Type B pancreatic cell (in vitro differentiated cells): Measurements from ENCODE around the gene SPAG6. TPM values are rescaled to one million over a fixed set of nuclear protein-coding genes. Genes with fewer than 3 reads are reported as not detected.

Source experiments
- DNase-seq: peaks from one replicate; pipeline ENCODE4 v3.0.0; 2021; ENCODE audit warnings: mixed read lengths; ENCODE audit not compliant: unreplicated experiment; ENCODE audit errors: extremely low spot score
- H3K27ac Mint-ChIP-seq: 2 replicates; pipeline ENCODE4 v1.8.0; 2021; ENCODE audit warnings: mild to moderate bottlenecking, mixed read lengths
- H3K27me3 Mint-ChIP-seq: 2 replicates; pipeline ENCODE4 v1.8.0; 2021; ENCODE audit warnings: mixed read lengths
- H3K36me3 Mint-ChIP-seq: 2 replicates; pipeline ENCODE4 v1.8.0; 2021; ENCODE audit warnings: mixed read lengths
- H3K4me1 Mint-ChIP-seq: one replicate; pipeline ENCODE4 v1.8.0; 2021; ENCODE audit warnings: mixed read lengths; ENCODE audit not compliant: unreplicated experiment
- H3K4me3 Mint-ChIP-seq: 2 replicates; pipeline ENCODE4 v1.8.0; 2021; ENCODE audit warnings: mild to moderate bottlenecking, mixed read lengths
- H3K9me3 Mint-ChIP-seq: 2 replicates; pipeline ENCODE4 v1.8.0; 2021; ENCODE audit warnings: mixed read lengths
- total RNA-seq: library from RNA; stranded (reverse); gene quantifications from 2 replicates; pipeline ENCODE4 v1.2.1, GENCODE V29; 2021; ENCODE audit warnings: low replicate concordance
- TF ChIP-seq, protein P1 (sequence below): fragments of 200-600 bp; sonication (generic); conservative IDR thresholded peaks from 2 replicates; pipeline ENCODE4 v1.5.0; 2021; ENCODE audit warnings: antibody characterized with exemption, mild to moderate bottlenecking

SPAG6 gene
- total RNA-seq, 1 donor from 2014 or later = 6.6 TPM

GRCh38 chr10:22372298-22372697, 27.0 kb downstream of the SPAG6 start:
- Mint-ChIP-seq H3K27ac (no peak overlapping the region), H3K36me3 (no peaks in the 10 kb centered on the region), H3K27me3 (no peaks in the 10 kb centered on the region), H3K9me3 (no peaks in the 10 kb centered on the region), H3K4me1 (no peaks in the 10 kb centered on the region), H3K4me3 (no peak overlapping the region)
- TF ChIP-seq, protein P1, sequence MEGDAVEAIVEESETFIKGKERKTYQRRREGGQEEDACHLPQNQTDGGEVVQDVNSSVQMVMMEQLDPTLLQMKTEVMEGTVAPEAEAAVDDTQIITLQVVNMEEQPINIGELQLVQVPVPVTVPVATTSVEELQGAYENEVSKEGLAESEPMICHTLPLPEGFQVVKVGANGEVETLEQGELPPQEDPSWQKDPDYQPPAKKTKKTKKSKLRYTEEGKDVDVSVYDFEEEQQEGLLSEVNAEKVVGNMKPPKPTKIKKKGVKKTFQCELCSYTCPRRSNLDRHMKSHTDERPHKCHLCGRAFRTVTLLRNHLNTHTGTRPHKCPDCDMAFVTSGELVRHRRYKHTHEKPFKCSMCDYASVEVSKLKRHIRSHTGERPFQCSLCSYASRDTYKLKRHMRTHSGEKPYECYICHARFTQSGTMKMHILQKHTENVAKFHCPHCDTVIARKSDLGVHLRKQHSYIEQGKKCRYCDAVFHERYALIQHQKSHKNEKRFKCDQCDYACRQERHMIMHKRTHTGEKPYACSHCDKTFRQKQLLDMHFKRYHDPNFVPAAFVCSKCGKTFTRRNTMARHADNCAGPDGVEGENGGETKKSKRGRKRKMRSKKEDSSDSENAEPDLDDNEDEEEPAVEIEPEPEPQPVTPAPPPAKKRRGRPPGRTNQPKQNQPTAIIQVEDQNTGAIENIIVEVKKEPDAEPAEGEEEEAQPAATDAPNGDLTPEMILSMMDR = no peak
- no peak for DNase-seq

DNA sequence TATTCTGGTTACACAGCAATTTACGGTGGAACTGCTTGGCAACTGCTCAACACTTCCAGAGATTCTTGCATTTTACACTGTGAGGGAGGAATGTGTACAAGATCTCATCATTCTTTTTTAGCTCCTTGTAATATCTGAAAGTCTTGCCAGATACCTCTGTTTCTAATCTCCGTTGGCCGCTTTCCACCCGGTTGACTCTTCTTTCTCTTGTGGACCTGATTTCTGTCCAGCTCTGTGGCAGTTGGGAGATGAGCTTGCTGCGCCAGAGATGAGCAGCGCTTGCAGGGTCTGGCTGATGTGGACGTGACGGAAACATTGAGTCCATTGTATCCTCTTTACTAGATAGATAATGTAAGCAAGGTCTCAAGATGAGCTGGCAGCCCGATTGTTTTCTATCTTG, 27.6 kb downstream of the SPAG6 start:
- H3K36me3 Mint-ChIP-seq = no peaks in the 10 kb centered on the region
- DNase-seq = no peak
- H3K4me3 Mint-ChIP-seq = no peak overlapping the region
- no peaks in the 10 kb centered on the region for H3K4me1 Mint-ChIP-seq
- no peak overlapping the region for H3K27ac Mint-ChIP-seq
- no peaks in the 10 kb centered on the region for H3K27me3 Mint-ChIP-seq
- H3K9me3 Mint-ChIP-seq = no peaks in the 10 kb centered on the region
- TF ChIP-seq, protein P1 = no peak

DNA sequence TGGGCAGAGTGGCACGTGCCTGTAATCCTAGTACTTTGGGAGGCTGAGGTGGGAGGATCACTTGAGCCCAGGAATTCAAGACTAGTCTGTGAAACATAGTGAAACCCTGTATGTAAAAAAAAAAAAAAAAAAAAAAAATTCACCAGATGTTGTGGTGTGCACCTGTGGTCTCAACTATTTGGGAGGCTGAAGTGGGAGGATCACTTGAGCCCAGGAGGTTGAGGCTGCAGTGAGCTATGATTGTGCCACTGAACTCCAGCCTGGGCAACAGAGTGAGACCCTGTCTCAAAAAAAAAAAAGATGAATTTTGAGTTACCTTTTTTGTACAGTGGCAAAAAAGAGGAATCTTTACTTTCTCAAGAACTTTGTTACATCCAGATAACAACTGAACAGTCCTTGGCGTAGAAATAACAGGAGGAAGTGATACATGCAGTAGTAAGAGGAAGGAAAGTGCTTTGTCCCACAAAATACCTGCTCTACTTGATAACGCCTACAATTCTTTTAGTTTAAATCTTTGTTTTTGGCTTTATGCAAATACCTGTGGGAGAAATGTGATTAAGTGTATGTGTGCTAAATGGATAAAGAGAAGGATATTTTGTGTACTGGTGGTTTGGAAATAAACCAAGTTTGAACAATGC, 29.3 kb downstream of the SPAG6 start:
- DNase-seq = no peak
- Mint-ChIP-seq H3K27ac (no peak overlapping the region), H3K4me1 (no peaks in the 10 kb centered on the region), H3K9me3 (no peaks in the 10 kb centered on the region), H3K4me3 (no peak overlapping the region), H3K27me3 (no peaks in the 10 kb centered on the region), H3K36me3 (no peaks in the 10 kb centered on the region)
- TF ChIP-seq, protein P1 = no peak

DNA sequence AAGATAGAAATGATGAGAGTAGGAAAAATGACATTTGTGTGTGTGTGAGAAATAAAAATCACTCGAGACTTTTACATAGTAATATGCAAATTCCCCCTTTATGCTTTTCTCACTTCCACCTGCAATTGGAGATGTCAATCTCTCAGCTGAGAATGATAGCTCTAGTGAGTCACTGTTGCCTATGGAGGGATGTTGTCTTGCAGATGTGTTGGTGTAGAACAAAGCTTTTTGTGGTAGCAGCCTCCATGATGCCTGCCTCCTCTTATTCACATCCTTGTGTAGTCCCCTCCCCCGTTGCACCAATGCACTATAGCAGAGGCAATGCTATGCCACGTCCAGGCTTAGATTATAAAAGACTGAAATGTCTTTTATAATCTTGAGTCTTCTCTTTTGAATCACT, 33.8 kb downstream of the SPAG6 start:
- no peak for DNase-seq
- Mint-ChIP-seq H3K27ac (no peak overlapping the region), H3K4me1 (peaks cover 12% of the 10 kb centered on the region), H3K4me3 (no peak overlapping the region), H3K9me3 (no peaks in the 10 kb centered on the region), H3K27me3 (no peaks in the 10 kb centered on the region), H3K36me3 (no peaks in the 10 kb centered on the region)
- TF ChIP-seq, protein P1 = no peak

- Mint-ChIP-seq H3K36me3 (no peaks in the 10 kb centered on the region), H3K4me3 (no peak overlapping the region), H3K4me1 (peaks cover 15% of the 10 kb centered on the region), H3K27me3 (no peaks in the 10 kb centered on the region), H3K27ac (no peak overlapping the region), H3K9me3 (no peaks in the 10 kb centered on the region)
- TF ChIP-seq, protein P1 = no peak
- DNase-seq = no peak
These were observed 36.0 kb downstream of the SPAG6 start for GRCh38 chr10:22381262-22381661.

DNA sequence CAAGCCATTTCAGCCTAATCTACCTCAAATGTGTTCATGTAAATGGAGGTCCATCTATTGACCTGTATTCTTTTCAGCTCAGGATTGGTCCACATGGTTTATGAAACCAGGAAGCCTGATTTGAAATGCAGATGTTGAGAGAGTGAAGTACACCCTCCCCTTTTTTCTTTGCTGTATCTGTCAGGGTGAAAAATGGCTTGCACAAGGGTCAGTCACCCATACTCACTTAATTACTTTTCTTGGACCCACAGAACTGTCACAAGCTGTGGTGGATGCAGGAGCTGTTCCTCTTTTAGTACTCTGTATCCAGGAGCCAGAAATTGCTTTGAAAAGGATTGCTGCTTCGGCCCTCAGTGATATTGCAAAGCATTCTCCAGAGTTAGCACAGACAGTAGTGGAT, 41.2 kb downstream of the SPAG6 start:
- Mint-ChIP-seq H3K4me3 (no peak overlapping the region), H3K4me1 (peaks cover 13% of the 10 kb centered on the region), H3K27ac (no peak overlapping the region), H3K27me3 (no peaks in the 10 kb centered on the region), H3K9me3 (no peaks in the 10 kb centered on the region), H3K36me3 (no peaks in the 10 kb centered on the region)
- TF ChIP-seq, protein P1 = no peak
- DNase-seq = no peak
